ENCODE measurements around the gene KCNE3.

KCNE3 gene

DNA sequence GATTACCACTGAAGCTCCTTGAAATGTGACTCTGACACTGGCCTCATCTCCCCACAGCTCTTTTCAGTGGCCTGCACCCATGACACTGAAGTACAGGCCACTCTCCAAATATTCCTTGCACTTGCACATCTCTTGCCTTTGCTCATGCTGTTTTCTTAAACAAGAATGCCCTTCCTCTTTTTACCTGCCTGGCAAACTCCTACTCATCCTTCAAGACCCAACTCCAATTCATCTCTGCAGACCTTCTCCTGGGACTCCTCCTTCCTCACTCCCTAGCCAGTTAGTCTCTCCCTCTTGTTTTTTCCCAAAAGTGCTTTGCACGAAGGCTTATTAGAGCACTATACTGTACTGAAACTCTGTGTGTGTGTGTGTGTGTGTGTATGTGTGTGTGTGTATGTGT, 2.6 kb downstream of the KCNE3 start:
- Mint-ChIP-seq H3K4me3 (no peak overlapping the region), H3K27ac (no peak overlapping the region), H3K4me1 (ENCODE audit: low read depth) (no peaks in the 10 kb centered on the region), H3K9me3 (no peaks in the 10 kb centered on the region), H3K36me3 (ENCODE audit: low read depth) (no peaks in the 10 kb centered on the region), H3K27me3 (ENCODE audit: low read depth) (peaks cover 39% of the 10 kb centered on the region)
- DNase-seq (ENCODE audit: low spot score): no peak

DNA sequence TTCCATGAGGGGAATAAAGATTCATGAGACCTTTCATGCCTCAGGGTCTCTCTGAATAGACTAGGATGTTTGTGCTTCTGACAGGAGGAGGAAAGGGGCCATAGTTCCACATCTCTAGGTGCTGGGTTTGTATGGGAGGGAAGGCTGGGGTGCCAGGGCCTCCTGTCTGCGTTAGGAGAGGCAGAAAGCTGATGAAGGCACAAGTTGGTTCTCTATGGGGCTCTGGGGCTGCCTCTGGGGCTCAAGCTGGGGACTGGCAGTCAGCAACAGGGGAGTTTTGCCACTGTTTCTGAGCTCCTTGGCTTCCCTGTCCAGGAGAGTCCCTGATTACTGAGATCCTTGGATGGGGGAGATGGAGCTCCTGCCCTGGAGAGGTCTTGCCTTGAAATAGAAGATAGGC, 4.1 kb downstream of the KCNE3 start:
- Mint-ChIP-seq H3K36me3 (ENCODE audit: low read depth) (no peaks in the 10 kb centered on the region), H3K27me3 (ENCODE audit: low read depth) (peaks cover 34% of the 10 kb centered on the region), H3K9me3 (no peaks in the 10 kb centered on the region), H3K27ac (no peak overlapping the region), H3K4me1 (ENCODE audit: low read depth) (no peaks in the 10 kb centered on the region), H3K4me3 (no peak overlapping the region)
- no peak for DNase-seq (ENCODE audit: low spot score)

DNA sequence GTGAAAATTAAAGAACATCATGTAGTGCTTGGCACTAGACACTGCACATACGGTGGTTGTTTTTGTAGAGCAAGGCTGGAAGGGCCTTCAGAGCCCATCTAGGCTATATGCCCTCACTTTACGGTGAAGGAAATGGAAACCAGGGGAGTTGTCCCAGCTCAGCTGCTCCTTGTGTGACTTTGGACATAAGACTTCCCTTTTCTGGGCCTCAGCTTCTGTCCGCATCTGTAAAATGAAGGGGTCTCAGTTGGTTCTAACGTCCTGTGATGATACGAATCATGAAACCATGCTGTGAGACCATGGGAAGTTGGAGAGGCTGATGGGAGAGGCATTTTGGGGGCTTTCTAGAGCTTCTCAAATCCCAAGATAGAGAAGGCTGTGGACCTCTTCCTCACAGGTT, 4.7 kb downstream of the KCNE3 start:
- Mint-ChIP-seq H3K27me3 (ENCODE audit: low read depth) (peaks cover 28% of the 10 kb centered on the region), H3K4me3 (no peak overlapping the region), H3K9me3 (no peaks in the 10 kb centered on the region), H3K4me1 (ENCODE audit: low read depth) (no peaks in the 10 kb centered on the region), H3K36me3 (ENCODE audit: low read depth) (no peaks in the 10 kb centered on the region), H3K27ac (no peak overlapping the region)
- DNase-seq (ENCODE audit: low spot score): no peak

DNA sequence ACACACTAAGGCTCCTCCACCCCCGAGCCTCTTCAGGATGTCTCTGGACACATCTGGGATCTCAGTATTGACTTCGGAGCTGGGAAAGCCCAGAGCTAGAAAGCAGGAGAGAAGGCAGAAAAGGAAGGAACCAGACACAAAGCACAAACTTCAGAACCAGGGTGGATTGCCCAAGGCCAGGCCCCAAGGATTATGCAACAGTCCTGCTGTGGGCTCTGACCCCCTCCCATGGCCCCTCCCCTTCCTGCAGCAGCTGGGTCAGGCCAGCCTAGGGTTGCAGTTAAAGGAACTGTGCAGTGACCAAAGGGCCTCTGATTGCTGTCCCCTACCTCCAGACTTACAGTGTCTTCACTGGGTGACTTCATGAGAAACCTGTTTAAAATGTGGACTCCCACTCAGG, 5.3 kb downstream of the KCNE3 start:
- Mint-ChIP-seq H3K36me3 (ENCODE audit: low read depth) (no peaks in the 10 kb centered on the region), H3K9me3 (no peaks in the 10 kb centered on the region), H3K4me1 (ENCODE audit: low read depth) (no peaks in the 10 kb centered on the region), H3K4me3 (no peak overlapping the region), H3K27me3 (ENCODE audit: low read depth) (peaks cover 26% of the 10 kb centered on the region), H3K27ac (no peak overlapping the region)
- DNase-seq (ENCODE audit: low spot score): no peak

DNA sequence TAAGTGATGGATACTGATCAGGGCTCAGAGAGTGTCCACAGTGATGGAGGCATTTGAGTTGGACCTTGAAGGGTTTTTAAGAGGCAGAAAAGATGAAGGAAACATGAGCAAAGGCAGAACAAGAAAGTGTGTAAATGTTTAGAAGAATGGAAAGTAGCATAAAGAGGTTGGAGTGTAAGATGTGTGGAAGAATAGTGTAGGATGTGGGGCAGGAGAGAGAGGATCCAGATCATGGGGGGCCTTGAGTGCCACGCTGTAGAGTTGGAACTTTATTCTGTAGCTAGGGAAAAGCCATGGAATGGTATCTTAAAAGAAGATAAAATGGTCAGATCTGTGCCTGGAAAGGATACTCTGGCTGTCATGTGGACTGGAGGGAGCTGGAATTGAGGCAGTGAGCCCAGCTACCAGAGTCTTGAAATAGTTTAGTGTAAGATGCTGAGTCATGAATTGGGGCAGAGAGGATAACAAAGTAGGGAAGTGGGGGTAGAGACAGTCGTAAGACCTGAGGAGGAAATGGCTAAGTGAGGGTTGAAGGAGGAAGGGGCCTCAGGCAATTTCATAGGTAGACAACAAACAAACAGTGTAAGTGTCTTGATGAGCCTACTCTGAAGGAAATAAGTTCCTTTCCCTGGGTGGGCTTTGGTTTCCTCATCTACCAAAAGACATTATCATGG, 6.7 kb downstream of the KCNE3 start:
- Mint-ChIP-seq H3K9me3 (no peaks in the 10 kb centered on the region), H3K36me3 (ENCODE audit: low read depth) (no peaks in the 10 kb centered on the region), H3K4me1 (ENCODE audit: low read depth) (no peaks in the 10 kb centered on the region), H3K27me3 (ENCODE audit: low read depth) (peaks cover 12% of the 10 kb centered on the region), H3K4me3 (no peak overlapping the region), H3K27ac (no peak overlapping the region)
- no peak for DNase-seq (ENCODE audit: low spot score)

DNA sequence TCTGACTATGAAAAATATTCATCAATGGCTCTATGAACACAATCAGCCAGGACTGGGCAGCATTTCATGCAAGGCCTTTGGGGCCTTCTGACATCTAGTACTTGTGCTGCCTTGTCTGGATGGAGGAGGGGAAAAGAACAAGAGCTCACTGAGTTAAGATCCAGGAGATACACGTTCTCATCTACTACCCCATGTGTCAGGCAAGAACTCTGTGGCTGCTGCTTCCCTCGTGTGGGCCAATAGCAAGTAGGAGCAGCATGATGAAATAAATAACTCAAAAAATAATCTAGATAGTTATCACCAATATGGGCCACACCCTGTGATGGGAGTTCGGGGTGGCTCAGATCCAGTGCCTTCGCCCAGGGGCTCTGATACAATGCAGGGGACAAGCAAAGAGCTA, 7.3 kb downstream of the KCNE3 start:
- no peak overlapping the region for H3K27ac Mint-ChIP-seq
- peaks cover 8% of the 10 kb centered on the region for H3K27me3 Mint-ChIP-seq (ENCODE audit: low read depth)
- H3K4me1 Mint-ChIP-seq (ENCODE audit: low read depth): no peaks in the 10 kb centered on the region
- no peak for DNase-seq (ENCODE audit: low spot score)
- no peaks in the 10 kb centered on the region for H3K9me3 Mint-ChIP-seq
- no peaks in the 10 kb centered on the region for H3K36me3 Mint-ChIP-seq (ENCODE audit: low read depth)
- H3K4me3 Mint-ChIP-seq: no peak overlapping the region

DNA sequence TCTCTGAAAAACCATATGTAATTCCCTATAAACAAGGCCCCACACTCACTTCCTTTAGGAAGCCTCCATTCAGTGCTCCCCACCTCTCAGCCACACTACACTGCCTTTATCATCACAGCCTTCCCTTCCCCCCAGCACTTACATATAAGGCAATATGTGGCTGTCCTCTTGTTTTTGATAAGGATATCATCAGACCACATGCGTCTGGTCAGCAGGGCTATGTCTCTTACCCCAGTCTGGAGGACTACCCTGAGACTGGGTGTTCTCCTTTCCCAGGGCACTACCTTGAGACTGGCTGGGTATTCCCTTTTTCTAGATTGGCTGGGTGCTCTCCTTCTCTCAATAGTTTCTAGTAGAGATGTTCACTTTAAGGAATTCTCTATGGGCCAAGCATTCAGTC, 7.8 kb downstream of the KCNE3 start:
- H3K4me3 Mint-ChIP-seq: no peak overlapping the region
- no peaks in the 10 kb centered on the region for H3K4me1 Mint-ChIP-seq (ENCODE audit: low read depth)
- H3K36me3 Mint-ChIP-seq (ENCODE audit: low read depth): no peaks in the 10 kb centered on the region
- no peak for DNase-seq (ENCODE audit: low spot score)
- H3K27ac Mint-ChIP-seq: no peak overlapping the region
- H3K9me3 Mint-ChIP-seq: no peaks in the 10 kb centered on the region
- H3K27me3 Mint-ChIP-seq (ENCODE audit: low read depth): peaks cover 4% of the 10 kb centered on the region

DNA sequence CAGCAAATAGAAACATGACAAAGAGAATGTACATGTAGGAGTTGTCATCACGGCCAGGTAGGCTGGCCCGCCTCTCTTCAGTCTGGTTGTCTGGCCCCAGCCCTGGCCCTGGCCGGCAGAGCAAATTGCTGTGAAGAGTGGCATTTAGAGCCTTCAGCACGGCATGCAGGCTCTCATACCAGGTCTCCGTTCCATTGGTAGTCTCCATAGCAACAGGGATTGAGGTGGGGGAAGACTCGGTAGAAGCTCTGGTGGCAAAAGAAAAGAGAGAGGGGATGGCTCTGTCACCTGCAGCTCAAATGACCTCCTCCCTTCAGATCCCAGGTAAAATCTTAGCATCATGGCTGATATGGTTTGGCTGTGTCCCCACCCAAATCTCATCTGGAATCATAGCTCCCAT, 10.0 kb downstream of the KCNE3 start:
- Mint-ChIP-seq H3K27me3 (ENCODE audit: low read depth) (peaks cover 2% of the 10 kb centered on the region), H3K4me3 (no peak overlapping the region), H3K36me3 (ENCODE audit: low read depth) (no peaks in the 10 kb centered on the region), H3K4me1 (ENCODE audit: low read depth) (peaks cover 1% of the 10 kb centered on the region), H3K27ac (no peak overlapping the region), H3K9me3 (no peaks in the 10 kb centered on the region)
- DNase-seq (ENCODE audit: low spot score): no peak

DNA sequence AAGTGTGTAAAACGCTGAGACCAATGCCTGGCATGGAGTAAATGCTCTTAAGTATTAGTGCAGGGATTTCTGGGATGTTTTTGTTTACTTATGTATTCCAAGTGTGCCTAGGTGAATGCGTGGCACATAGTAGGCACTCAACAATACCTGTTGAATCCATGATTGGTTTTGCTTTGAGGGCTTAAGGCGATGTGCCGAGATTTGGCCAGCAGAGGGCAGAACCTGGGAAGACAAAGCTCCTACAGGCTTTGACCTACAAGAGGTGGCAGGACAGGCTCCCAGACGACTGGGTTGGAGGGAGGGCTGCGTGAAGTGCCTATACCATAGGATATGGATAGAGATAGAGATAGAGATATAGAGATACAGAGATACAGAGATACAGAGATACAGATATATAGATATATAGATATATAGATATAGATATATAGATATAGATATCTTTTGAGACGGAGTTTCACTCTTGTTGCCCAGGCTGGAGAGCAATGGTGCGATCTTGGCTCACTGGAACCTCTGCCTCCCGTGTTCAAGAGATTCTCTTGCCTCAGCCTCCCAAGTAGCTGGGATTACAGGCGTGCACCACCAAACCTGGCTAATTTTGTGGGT, 13.9 kb downstream of the KCNE3 start:
- no peaks in the 10 kb centered on the region for H3K36me3 Mint-ChIP-seq (ENCODE audit: low read depth)
- DNase-seq (ENCODE audit: low spot score): peak; percentile 30
- H3K4me1 Mint-ChIP-seq (ENCODE audit: low read depth): peaks cover 3% of the 10 kb centered on the region
- H3K27ac Mint-ChIP-seq: no peak overlapping the region
- H3K27me3 Mint-ChIP-seq (ENCODE audit: low read depth): peaks cover 4% of the 10 kb centered on the region
- H3K9me3 Mint-ChIP-seq: no peaks in the 10 kb centered on the region
- H3K4me3 Mint-ChIP-seq: no peak overlapping the region

DNA sequence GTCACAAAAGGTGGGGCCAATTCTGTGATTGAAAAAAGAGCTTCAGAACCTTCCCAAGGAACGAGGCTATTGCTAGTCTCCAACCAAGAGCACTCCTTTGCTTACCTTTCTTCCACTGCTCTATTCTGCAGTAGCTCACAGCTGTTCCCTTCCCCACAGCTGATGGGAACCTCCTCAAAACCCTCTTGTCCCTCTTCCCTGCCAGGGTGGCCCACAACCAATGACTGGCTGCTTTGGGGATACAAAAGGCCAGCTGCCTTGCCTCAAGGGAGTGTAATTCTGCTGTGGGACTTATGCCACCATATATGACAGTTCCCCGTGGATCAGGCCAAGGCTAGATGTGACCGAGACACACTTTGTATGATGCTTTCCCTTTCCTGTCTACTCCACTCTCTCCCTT, 15.0 kb downstream of the KCNE3 start:
- no peak for DNase-seq (ENCODE audit: low spot score)
- Mint-ChIP-seq H3K9me3 (no peaks in the 10 kb centered on the region), H3K4me3 (no peak overlapping the region), H3K4me1 (ENCODE audit: low read depth) (peaks cover 3% of the 10 kb centered on the region), H3K36me3 (ENCODE audit: low read depth) (no peaks in the 10 kb centered on the region), H3K27me3 (ENCODE audit: low read depth) (peaks cover 4% of the 10 kb centered on the region), H3K27ac (no peak overlapping the region)

DNA sequence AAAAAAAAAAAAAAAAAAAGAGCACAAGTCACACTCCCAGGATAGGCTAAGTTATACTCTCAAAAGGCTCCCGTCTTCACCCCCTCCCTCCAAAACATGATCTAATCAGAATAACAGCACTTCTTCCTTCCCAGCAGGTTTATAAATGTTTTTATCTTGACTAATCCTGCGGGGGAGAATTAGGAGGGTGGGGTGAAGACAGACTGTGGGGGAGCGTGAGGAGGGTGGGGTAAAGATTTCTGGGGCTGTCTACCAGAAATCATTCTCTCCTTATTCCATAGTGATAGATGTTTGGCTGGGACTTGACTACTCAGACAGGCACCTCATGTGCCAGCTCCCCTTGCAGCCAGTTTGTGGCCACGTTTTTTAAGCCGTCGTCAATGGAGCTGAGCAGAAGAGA, 17.0 kb downstream of the KCNE3 start:
- H3K27ac Mint-ChIP-seq: no peak overlapping the region
- H3K4me3 Mint-ChIP-seq: no peak overlapping the region
- no peaks in the 10 kb centered on the region for H3K36me3 Mint-ChIP-seq (ENCODE audit: low read depth)
- H3K4me1 Mint-ChIP-seq (ENCODE audit: low read depth): peaks cover 3% of the 10 kb centered on the region
- no peak for DNase-seq (ENCODE audit: low spot score)
- H3K27me3 Mint-ChIP-seq (ENCODE audit: low read depth): peaks cover 6% of the 10 kb centered on the region
- H3K9me3 Mint-ChIP-seq: no peaks in the 10 kb centered on the region

DNA sequence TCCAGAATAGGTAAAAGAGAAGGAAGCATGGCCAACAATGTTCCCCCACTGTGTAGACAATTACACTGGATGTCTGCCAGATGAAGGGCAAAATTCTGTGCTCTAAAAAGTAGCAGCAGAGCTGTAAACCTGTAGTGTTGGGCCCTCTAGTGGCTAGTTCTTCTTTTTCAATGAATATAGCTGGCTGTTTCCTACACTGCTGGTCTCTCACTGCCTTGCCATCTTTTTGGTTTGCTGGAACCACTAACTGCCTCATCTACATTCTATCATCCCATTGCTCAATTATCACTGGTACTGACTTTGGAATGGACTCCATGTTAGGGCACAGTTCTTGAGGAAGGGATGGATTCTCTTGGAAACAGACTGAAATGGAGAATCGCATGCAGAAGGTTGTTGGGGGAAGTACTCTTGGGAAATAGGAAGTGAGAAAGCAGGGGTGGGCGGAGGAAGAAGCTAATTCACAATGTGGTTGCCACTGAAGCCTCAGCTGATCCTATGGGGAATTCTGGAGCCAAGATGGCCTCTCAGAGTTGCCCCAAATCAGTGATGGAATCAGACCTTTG, 17.9 kb downstream of the KCNE3 start:
- Mint-ChIP-seq H3K9me3 (no peaks in the 10 kb centered on the region), H3K36me3 (ENCODE audit: low read depth) (no peaks in the 10 kb centered on the region), H3K4me3 (no peak overlapping the region), H3K4me1 (ENCODE audit: low read depth) (peaks cover 3% of the 10 kb centered on the region), H3K27me3 (ENCODE audit: low read depth) (peaks cover 7% of the 10 kb centered on the region), H3K27ac (no peak overlapping the region)
- DNase-seq (ENCODE audit: low spot score): peak; percentile 19

DNA sequence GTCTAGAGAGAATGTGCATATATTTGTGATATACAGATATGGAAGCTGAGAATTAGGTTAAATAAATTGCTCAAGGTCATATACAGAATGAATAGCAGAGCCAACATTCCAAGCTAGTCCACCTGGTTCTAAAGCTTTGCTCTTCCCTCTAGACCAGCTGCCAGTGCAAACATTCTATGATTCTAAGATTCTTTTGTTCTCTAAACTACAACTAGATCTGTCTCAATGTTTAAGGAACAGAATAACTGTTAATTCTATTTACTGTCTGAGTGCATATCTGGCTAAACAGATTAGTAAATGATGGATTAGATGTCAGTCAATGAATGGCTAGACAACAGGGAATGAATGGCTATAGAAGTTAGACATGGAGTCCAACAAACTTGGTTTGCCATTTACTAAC, 19.6 kb downstream of the KCNE3 start:
- no peaks in the 10 kb centered on the region for H3K9me3 Mint-ChIP-seq
- H3K4me3 Mint-ChIP-seq: no peak overlapping the region
- peaks cover 7% of the 10 kb centered on the region for H3K27me3 Mint-ChIP-seq (ENCODE audit: low read depth)
- no peaks in the 10 kb centered on the region for H3K36me3 Mint-ChIP-seq (ENCODE audit: low read depth)
- no peak for DNase-seq (ENCODE audit: low spot score)
- peaks cover 2% of the 10 kb centered on the region for H3K4me1 Mint-ChIP-seq (ENCODE audit: low read depth)
- no peak overlapping the region for H3K27ac Mint-ChIP-seq

DNA sequence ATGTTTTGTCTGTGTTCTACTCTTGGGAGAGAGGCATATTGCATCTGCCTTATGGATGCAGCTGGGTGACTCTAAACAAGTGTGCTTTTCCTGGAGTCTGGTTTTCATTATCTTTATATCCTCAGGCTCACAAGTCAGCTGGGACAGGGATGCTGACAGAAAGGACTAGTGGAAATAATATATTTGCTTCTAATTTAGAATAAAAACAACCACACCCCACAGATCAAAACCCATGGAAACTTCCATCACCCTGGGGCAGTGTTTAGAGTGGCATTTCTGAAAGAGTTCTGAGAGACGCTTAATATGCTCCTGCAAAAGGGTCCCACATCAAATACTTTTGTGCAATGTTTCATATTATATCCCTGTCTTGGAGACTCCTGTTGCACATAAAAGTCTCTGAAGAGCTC, 20.8 kb downstream of the KCNE3 start:
- no peak for DNase-seq (ENCODE audit: low spot score)
- no peaks in the 10 kb centered on the region for H3K9me3 Mint-ChIP-seq

More for the DNA sequence above, 20.8 kb downstream of the KCNE3 start:
- Mint-ChIP-seq H3K27ac (no peak overlapping the region), H3K27me3 (ENCODE audit: low read depth) (peaks cover 5% of the 10 kb centered on the region), H3K36me3 (ENCODE audit: low read depth) (no peaks in the 10 kb centered on the region), H3K4me1 (ENCODE audit: low read depth) (peaks cover 2% of the 10 kb centered on the region), H3K4me3 (no peak overlapping the region)
